ENCODE data around the gene CSAD. TPM values are rescaled to one million over a fixed set of nuclear protein-coding genes. Genes with fewer than 3 reads are reported as not detected.

Gene CSAD
- 10 to 100 TPM in 1 of 2 donors, 1 to 10 TPM in 1; 9.6 to 14.0 TPM for total RNA-seq

GRCh38 chr12:53180220-53180930, at the start of gene CSAD, which contains the start of gene ZNF740:
Gene CSAD (minus strand): TSS chr12:53180925. CDS start chr12:53173470, 7,455 bp downstream.
Gene ZNF740 (plus strand): TSS chr12:53180722. CDS start chr12:53181984, 1,262 bp downstream.

GRCh38 chr12:53207042-53207441, 26.3 kb upstream of the CSAD start, which contains the start of gene ITGB7:
Gene ITGB7 (minus strand): TSS chr12:53207251. CDS start chr12:53200443, 6,808 bp downstream.

Small RNA genes lying within 50 kb of the gene (small RNA-seq; reads per million reads assigned to genes)
- gene HIGD1AP1 (0 reads per million in 2 donors), gene RNU6-333P (0 reads per million in 2 donors)

Other genes with a start within 250 kb of the CSAD start
- gene KRT18, start 231.8 kb downstream of the CSAD start, total RNA-seq: 1 to 10 TPM; 1.0 to 6.7 TPM
- 100 to 1,000 TPM; 469 to 648 TPM for gene EIF4B, start 174.5 kb downstream of the CSAD start, total RNA-seq
- gene TNS2, start 130.9 kb downstream of the CSAD start, total RNA-seq: 10 to 100 TPM; 16.0 to 17.2 TPM
- 10 to 100 TPM; 11.0 to 18.6 TPM for gene SPRYD3, start 101.5 kb downstream of the CSAD start, total RNA-seq
- gene IGFBP6, start 83.3 kb downstream of the CSAD start, total RNA-seq: 1 to 10 TPM; 2.1 to 4.3 TPM
- not detected for gene SOAT2, start 77.4 kb downstream of the CSAD start, total RNA-seq
- 10 to 100 TPM in 1 of 2 donors, 1 to 10 TPM in 1; 10.0 to 11.7 TPM for gene ZNF740, start 203 bp downstream of the CSAD start, total RNA-seq
- gene ITGB7, start 26.3 kb upstream of the CSAD start, total RNA-seq: 1 to 10 TPM; 2.7 to 4.1 TPM
- gene RARG, start 51.3 kb upstream of the CSAD start, total RNA-seq: 10 to 100 TPM; 18.9 to 34.6 TPM
- gene ESPL1, start 87.4 kb upstream of the CSAD start, total RNA-seq: 10 to 100 TPM; 10.3 to 21.6 TPM
- gene PFDN5, start 114.6 kb upstream of the CSAD start, total RNA-seq: 100 to 1,000 TPM; 174 to 245 TPM
- 10 to 100 TPM; 36.5 to 48.6 TPM for gene MYG1, start 118.8 kb upstream of the CSAD start, total RNA-seq
- gene AAAS, start 140.7 kb upstream of the CSAD start, total RNA-seq: 10 to 100 TPM; 48.9 to 57.6 TPM
- not detected for gene SP7, start 155.4 kb upstream of the CSAD start, total RNA-seq
- 10 to 100 TPM; 46.1 to 47.3 TPM for gene SP1, start 199.3 kb upstream of the CSAD start, total RNA-seq
- not detected for gene AMHR2, start 242.9 kb upstream of the CSAD start, total RNA-seq